H1 (cell line): Measurements from ENCODE around the gene C19orf47. TPM values are rescaled to one million over a fixed set of nuclear protein-coding genes. Genes with fewer than 3 reads are reported as not detected.

Experiments
- CTCF ChIA-PET: fragments of 300-600 bp; sonication (Branson Sonifier 250); formaldehyde crosslinking; loops from one replicate; lab custom pipeline; 2021; ENCODE audit not compliant: partially characterized antibody; lab: Charles Lee
- POLR2A ChIA-PET: fragments of 300-600 bp; sonication (Branson Sonifier 250); formaldehyde crosslinking; loops from one replicate; lab custom pipeline; 2021; ENCODE audit warnings: inconsistent platforms; ENCODE audit not compliant: partially characterized antibody; lab: Charles Lee
- DNase-seq, 2 experiments: peaks; one replicate each; pipeline versions ENCODE4 v3.0.0 to v3.0.0-alpha.2; 2010 to 2022; ENCODE audit warnings: low spot score in 2 of 2, low read depth in 1 of 2, mixed read lengths in 1 of 2
- FAIRE-seq: peaks from 2 replicates; lab custom pipeline; 2011; peaks lifted over from hg19 to GRCh38; lab: Jason Lieb, UNC
- H2AFZ ChIP-seq: 2 replicates; pipeline ENCODE4 v1.8.1; 2012; ENCODE audit warnings: low read length, inconsistent platforms
- H2AK5ac ChIP-seq: 2 replicates; pipeline ENCODE4 v1.6.1; 2013; ENCODE audit warnings: low read depth, low read length
- H2BK120ac ChIP-seq: replicated peaks from 2 replicates; pipeline ENCODE3; 2013; ENCODE audit warnings: low read depth, low read length, inconsistent platforms
- H2BK12ac ChIP-seq: 2 replicates; pipeline ENCODE4 v1.6.1; 2013; ENCODE audit warnings: low read depth, low read length
- H2BK15ac ChIP-seq: 2 replicates; pipeline ENCODE4 v1.6.1; 2013; ENCODE audit warnings: low read length
- H2BK20ac ChIP-seq: 2 replicates; pipeline ENCODE4 v1.6.1; 2013; ENCODE audit warnings: low read length
- H2BK5ac ChIP-seq: 2 replicates; pipeline ENCODE4 v1.6.1; 2013; ENCODE audit warnings: low read depth, low read length
- H3K14ac ChIP-seq: 2 replicates; pipeline ENCODE4 v1.6.1; 2013; ENCODE audit warnings: inconsistent platforms; ENCODE audit not compliant: insufficient read length
- H3K18ac ChIP-seq: 2 replicates; pipeline ENCODE4 v1.6.1; 2013; ENCODE audit warnings: low read length; ENCODE audit errors: extremely low read depth
- H3K23ac ChIP-seq: 2 replicates; pipeline ENCODE4 v1.6.1; 2013; ENCODE audit warnings: inconsistent platforms; ENCODE audit not compliant: insufficient read length
- H3K23me2 ChIP-seq: 2 replicates; pipeline ENCODE4 v1.6.1; 2013; ENCODE audit warnings: low read depth, low read length
- H3K27ac ChIP-seq: 2 replicates; pipeline ENCODE4 v1.6.1; 2011; ENCODE audit warnings: low read depth, low read length, inconsistent platforms
- H3K27me3 ChIP-seq, 4 experiments: replicated peaks in 1 of 4; 1 replicate in 1 of 4; 2 replicates in 3 of 4; pipeline versions ENCODE4 v1.6.1 to v1.8.1; 2011 to 2013; ENCODE audit warnings: low read length in 3 of 4, mild to moderate bottlenecking in 3 of 4, inconsistent platforms in 2 of 4, mixed read lengths in 2 of 4, moderate library complexity in 1 of 4; ENCODE audit not compliant: control insufficient read depth in 3 of 4, insufficient read depth in 3 of 4; ENCODE audit errors: extremely low read depth in 1 of 4
- H3K36me3 ChIP-seq, 4 experiments: 2 replicates each; pipeline versions ENCODE4 v1.6.1 to v1.8.1; 2011 to 2013; ENCODE audit warnings: mild to moderate bottlenecking in 4 of 4, low read length in 3 of 4, moderate library complexity in 2 of 4, control low read depth in 1 of 4, inconsistent platforms in 1 of 4; ENCODE audit not compliant: insufficient read depth in 4 of 4, control insufficient read depth in 2 of 4
- H3K4ac ChIP-seq: replicated peaks from 2 replicates; pipeline ENCODE3; 2013; ENCODE audit warnings: low read length, low read depth, mixed read lengths, inconsistent platforms; ENCODE audit not compliant: insufficient read length
- H3K4me1 ChIP-seq, 4 experiments: replicated peaks in 1 of 4; 1 replicate in 1 of 4; 2 replicates in 3 of 4; pipeline versions ENCODE4 v1.6.1 to v1.8.1; 2011 to 2013; ENCODE audit warnings: low read length in 3 of 4, inconsistent platforms in 2 of 4, mixed read lengths in 1 of 4; ENCODE audit not compliant: insufficient read depth in 4 of 4, control insufficient read depth in 3 of 4
- H3K4me2 ChIP-seq, 2 experiments: 2 replicates each; pipeline versions ENCODE4 v1.6.1 to v1.8.1; 2011 to 2013; ENCODE audit warnings: low read depth in 2 of 2, low read length in 2 of 2, control low read depth in 1 of 2, inconsistent platforms in 1 of 2, mild to moderate bottlenecking in 1 of 2; ENCODE audit not compliant: insufficient read depth in 1 of 2
- H3K4me3 ChIP-seq, 4 experiments: fragments of 200-600, 300-600 bp in 1 of 4; sonication (generic), shearing (Covaris generic), sonication (Bioruptor Twin) in 1 of 4; 2 replicates each; pipeline versions ENCODE4 v1.5.1 to v1.8.1; 2011 to 2016; ENCODE audit warnings: low read length in 4 of 4, low read depth in 3 of 4, control low read depth in 2 of 4, inconsistent platforms in 2 of 4, mild to moderate bottlenecking in 2 of 4, mixed read lengths in 1 of 4, moderate library complexity in 1 of 4; ENCODE audit not compliant: insufficient read depth in 2 of 4; ENCODE audit errors: extremely low read depth in 1 of 4
- H3K56ac ChIP-seq: replicated peaks from 2 replicates; pipeline ENCODE3; 2013; ENCODE audit warnings: low read depth, mild to moderate bottlenecking, mixed read lengths, low read length, inconsistent platforms; ENCODE audit not compliant: insufficient read length
- H3K79me1 ChIP-seq: 2 replicates; pipeline ENCODE4 v1.6.1; 2013; ENCODE audit warnings: low read depth, low read length, control low read depth
- H3K79me2 ChIP-seq, 2 experiments: 2 replicates each; pipeline versions ENCODE4 v1.6.1 to v1.8.1; 2012 to 2013; ENCODE audit warnings: low read length in 2 of 2, mild to moderate bottlenecking in 2 of 2, inconsistent platforms in 1 of 2; ENCODE audit not compliant: insufficient read depth in 2 of 2, control insufficient read depth in 1 of 2
- H3K9ac ChIP-seq, 4 experiments: replicated peaks in 1 of 4; 1 replicate in 1 of 4; 2 replicates in 3 of 4; pipeline versions ENCODE4 v1.6.1 to v1.8.1; 2011 to 2013; ENCODE audit warnings: low read depth in 3 of 4, low read length in 3 of 4, control low read depth in 2 of 4, mild to moderate bottlenecking in 2 of 4, moderate library complexity in 2 of 4, inconsistent platforms in 1 of 4; ENCODE audit errors: extremely low read depth in 1 of 4
- H3K9me3 ChIP-seq, 2 experiments: 2 replicates each; pipeline versions ENCODE4 v1.6.1 to v1.8.1; 2012 to 2013; ENCODE audit warnings: mild to moderate bottlenecking in 2 of 2, moderate library complexity in 2 of 2, control low read depth in 1 of 2, inconsistent platforms in 1 of 2, low read depth in 1 of 2, low read length in 1 of 2, mixed read lengths in 1 of 2; ENCODE audit not compliant: insufficient read depth in 2 of 2
- H4K20me1 ChIP-seq, 2 experiments: replicated peaks in 1 of 2; 2 replicates each; pipeline versions ENCODE3 to v1.8.1; 2011 to 2013; ENCODE audit warnings: inconsistent platforms in 2 of 2, low read length in 2 of 2, mild to moderate bottlenecking in 1 of 2; ENCODE audit not compliant: insufficient read depth in 2 of 2, control insufficient read depth in 1 of 2
- H4K5ac ChIP-seq: 2 replicates; pipeline ENCODE4 v1.6.1; 2013; ENCODE audit warnings: low read length, low read depth, mixed read lengths, inconsistent platforms; ENCODE audit not compliant: insufficient read length
- H4K8ac ChIP-seq: 2 replicates; pipeline ENCODE4 v1.8.0; 2013; ENCODE audit warnings: mild to moderate bottlenecking, moderate library complexity, low read length, inconsistent platforms; ENCODE audit not compliant: insufficient read depth; ENCODE audit errors: extremely low read depth
- H4K91ac ChIP-seq: replicated peaks from 2 replicates; pipeline ENCODE3; 2013; ENCODE audit warnings: low read length, mixed read lengths, inconsistent platforms; ENCODE audit not compliant: insufficient read length
- ATF2 ChIP-seq: IDR thresholded peaks from 2 replicates; pipeline ENCODE4 v1.6.1; 2012; ENCODE audit warnings: low read length, inconsistent platforms
- EP300 ChIP-seq, 2 experiments: IDR thresholded peaks; 1 replicate in 1 of 2; 2 replicates in 1 of 2; pipeline ENCODE4 v1.6.1; 2011 to 2012; ENCODE audit warnings: low read depth in 2 of 2, low read length in 2 of 2, mild to moderate bottlenecking in 2 of 2, borderline replicate concordance in 1 of 2, inconsistent platforms in 1 of 2, moderate library complexity in 1 of 2
- GTF2F1 ChIP-seq: IDR thresholded peaks from 2 replicates; pipeline ENCODE4 v1.6.1; 2012; ENCODE audit warnings: low read depth, low read length, improper control_type of control experiment, borderline replicate concordance
- JUN ChIP-seq: IDR thresholded peaks from 2 replicates; pipeline ENCODE4 v1.6.1; 2011; ENCODE audit warnings: low read depth, mild to moderate bottlenecking, improper control_type of control experiment, low read length
- MAX ChIP-seq: IDR thresholded peaks from 2 replicates; pipeline ENCODE4 v1.6.1; 2012; ENCODE audit warnings: inconsistent platforms
- SP1 ChIP-seq: IDR thresholded peaks from 2 replicates; pipeline ENCODE4 v1.6.1; 2011; ENCODE audit warnings: low read depth, low read length
- WGBS, 2 experiments: shearing (Covaris generic) in 1 of 2; methylation state at CpG; one replicate each; pipeline versions ENCODE4 v1.1.6 to v1.1.7; 2013 to 2015; ENCODE audit warnings: low lambda C conversion rate in 2 of 2, mixed read lengths in 2 of 2, inconsistent platforms in 1 of 2, low coverage in 1 of 2, missing lambda C conversion rate in 1 of 2; ENCODE audit not compliant: insufficient replicate concordance in 2 of 2, insufficient coverage in 1 of 2, insufficient read length in 1 of 2; ENCODE audit errors: extremely low coverage in 1 of 2, missing lambda C conversion rate in 1 of 2; 5-methylcytosine and 5-hydroxymethylcytosine counted together
- polyA plus RNA-seq, 7 experiments: library from polyadenylated mRNA; depleted of rRNA in 3 of 7; stranded (reverse) in 5 of 7; unstranded in 2 of 7; fragments of >200 nt in 5 of 7; fragments of 200-250 nt in 2 of 7; gene quantifications; 1 replicate in 5 of 7; 2 replicates in 1 of 7; 4 replicates in 1 of 7; pipeline versions ENCODE4 v1.2.1 to v1.2.3, GENCODE V29; 2011 to 2013; ENCODE audit warnings: missing spikeins in 2 of 7, mixed read lengths in 2 of 7
- total RNA-seq: library from RNA; stranded (reverse); fragmentation: NEBNext Ultra II Directional; extraction: Animal tissue kit (Norgen Biotek cat#: 25700); gene quantifications from 2 replicates; pipeline ENCODE4 v1.2.1, GENCODE V29; 2021

Gene C19orf47
- total and polyA plus RNA-seq, 2 of the 8 experiments (the other 6 are each of a cell fraction or from before 2014, with no cell fraction given) = 17.8 to 27.3 TPM

- no peak for FAIRE-seq
- H3K4ac ChIP-seq = no peak overlapping the region
- no peak overlapping the region for H2BK120ac ChIP-seq
- H3K18ac ChIP-seq = no peak overlapping the region
- no peak overlapping the region for H3K23ac ChIP-seq
- no peak for TF ChIP-seq GTF2F1
- no peak for TF ChIP-seq ATF2
- TF ChIP-seq SP1 = no peak
- TF ChIP-seq EP300 (IDR thresholded peaks at IDR 0.05; ENCODE audit: borderline replicate concordance in 1 of 2, low read depth in 2 of 2, low read length in 2 of 2) = no peak
- TF ChIP-seq JUN = no peak
- no peak for TF ChIP-seq MAX
- no peak overlapping the region for H3K27ac ChIP-seq
- H2AK5ac ChIP-seq = no peak overlapping the region
- H4K5ac ChIP-seq = no peak overlapping the region
- no peak overlapping the region; the same call in 1 of the 2 replicates for H2BK12ac ChIP-seq
- no peak overlapping the region for H3K14ac ChIP-seq
- H3K4me1 ChIP-seq = peaks cover 0 to 4% (median 0%) of the 10 kb centered on the region in 4 experiments; a peak in 2 of 7 replicates
- H3K9me3 ChIP-seq = no peaks in the 10 kb centered on the region
- H3K79me2 ChIP-seq = no peaks in the 10 kb centered on the region
- no peaks in the 10 kb centered on the region for H3K23me2 ChIP-seq
- H3K27me3 ChIP-seq = no peaks in the 10 kb centered on the region
- no peaks in the 10 kb centered on the region for H3K79me1 ChIP-seq
- H3K9ac ChIP-seq = no peak overlapping the region
- H3K4me2 ChIP-seq = no peak overlapping the region
- H3K4me3 ChIP-seq = no peak overlapping the region
- no peak overlapping the region for H3K56ac ChIP-seq
- WGBS, 2 experiments = 90% methylated on average over 36 of the region's 37 CpGs; no CpG with 5 or more reads in 1 of the 2 experiments
- H2BK5ac ChIP-seq = 0 out of 2 replicates have a peak overlapping the region, but pooled peaks have one; percentile 35
- no peak overlapping the region for H2AFZ ChIP-seq
- H4K20me1 ChIP-seq = peaks cover 0 to 12% of the 10 kb centered on the region in 2 experiments
- ChIA-PET CTCF (interaction anchor here (0.8 to 4.2 kb wide), 8 partner anchors 10 to 85 kb away, joined by 3 to 19 read pairs (median 5); partner anchors contain the start of gene BLVRB), POLR2A (interaction anchor here (0.6 to 4.1 kb wide), 13 partner anchors 9 to 133 kb away, joined by 3 to 25 read pairs (median 4); partner anchors contain the start of genes C19orf47 and PLD3)
- H2BK20ac ChIP-seq = no peak overlapping the region
- H2BK15ac ChIP-seq = no peak overlapping the region
- DNase-seq = no peak
- H4K8ac ChIP-seq = peak overlapping the region; percentile 68; the same call in 1 of the 2 replicates
- H4K91ac ChIP-seq = no peak overlapping the region
- H3K36me3 ChIP-seq = peaks cover 6 to 20% (median 12%) of the 10 kb centered on the region in 4 experiments; a peak in 7 of 8 replicates
Measured at GRCh38 chr19:40380199-40381037, 32.2 kb upstream of the C19orf47 start.
